GM23338 (cell line): ENCODE measurements around the gene OR2B2.
"Not testable (repeated sequence)": the region's sequence is repeated elsewhere in the genome, so short reads cannot be mapped to it uniquely, and the experiment has no call there.

Experiments
- CREB1 ChIP-seq: fragments of 250-450 bp; sonication (Bioruptor Pico); IDR thresholded peaks from 2 replicates; pipeline ENCODE4 v1.5.0; 2020; ENCODE audit warnings: low read depth, mild to moderate bottlenecking, moderate library complexity
- POLR2AphosphoS5 ChIP-seq: IDR thresholded peaks from 2 replicates; pipeline ENCODE4 v1.6.1; 2016; ENCODE audit warnings: antibody characterized with exemption, low read depth
- TF ChIP-seq, protein P1 (sequence below), 2 experiments: fragments of 200-600 bp in 1 of 2; sonication (generic) in 1 of 2; conservative IDR thresholded peaks; 2 replicates each; pipeline versions ENCODE4 v1.5.1 to v1.6.1; 2016 to 2017; ENCODE audit warnings: antibody characterized with exemption in 2 of 2, low read depth in 2 of 2, mild to moderate bottlenecking in 2 of 2, moderate library complexity in 1 of 2
- TF ChIP-seq, protein P2 (sequence below): IDR thresholded peaks from one replicate; pipeline ENCODE4 v1.6.1; 2018; ENCODE audit warnings: antibody characterized with exemption; ENCODE audit not compliant: unreplicated experiment

DNA sequence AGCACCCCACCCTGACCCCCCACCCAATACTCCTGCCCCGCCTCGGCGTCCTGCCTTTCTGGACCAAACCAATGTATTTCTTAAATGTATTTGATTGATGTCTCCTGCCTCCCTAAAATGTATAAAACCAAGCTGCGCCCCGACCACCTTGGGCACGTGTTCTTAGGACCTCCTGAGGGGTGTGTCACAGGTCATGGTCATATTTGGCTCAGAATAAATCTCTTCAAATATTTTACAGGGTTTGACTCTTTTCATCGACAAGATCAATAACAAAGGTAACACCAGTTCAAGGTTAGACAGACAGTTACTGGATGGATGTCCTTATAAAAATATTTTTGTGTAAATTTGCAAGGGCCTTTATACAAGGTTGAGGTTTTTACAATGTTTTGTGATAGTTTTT, 12.0 kb downstream of the OR2B2 start:
- TF ChIP-seq, protein P1, sequence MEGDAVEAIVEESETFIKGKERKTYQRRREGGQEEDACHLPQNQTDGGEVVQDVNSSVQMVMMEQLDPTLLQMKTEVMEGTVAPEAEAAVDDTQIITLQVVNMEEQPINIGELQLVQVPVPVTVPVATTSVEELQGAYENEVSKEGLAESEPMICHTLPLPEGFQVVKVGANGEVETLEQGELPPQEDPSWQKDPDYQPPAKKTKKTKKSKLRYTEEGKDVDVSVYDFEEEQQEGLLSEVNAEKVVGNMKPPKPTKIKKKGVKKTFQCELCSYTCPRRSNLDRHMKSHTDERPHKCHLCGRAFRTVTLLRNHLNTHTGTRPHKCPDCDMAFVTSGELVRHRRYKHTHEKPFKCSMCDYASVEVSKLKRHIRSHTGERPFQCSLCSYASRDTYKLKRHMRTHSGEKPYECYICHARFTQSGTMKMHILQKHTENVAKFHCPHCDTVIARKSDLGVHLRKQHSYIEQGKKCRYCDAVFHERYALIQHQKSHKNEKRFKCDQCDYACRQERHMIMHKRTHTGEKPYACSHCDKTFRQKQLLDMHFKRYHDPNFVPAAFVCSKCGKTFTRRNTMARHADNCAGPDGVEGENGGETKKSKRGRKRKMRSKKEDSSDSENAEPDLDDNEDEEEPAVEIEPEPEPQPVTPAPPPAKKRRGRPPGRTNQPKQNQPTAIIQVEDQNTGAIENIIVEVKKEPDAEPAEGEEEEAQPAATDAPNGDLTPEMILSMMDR (conservative IDR thresholded peaks at IDR 0.05; ENCODE audit: low read depth in 2 of 2): not testable (repeated sequence)
- TF ChIP-seq, protein P2, sequence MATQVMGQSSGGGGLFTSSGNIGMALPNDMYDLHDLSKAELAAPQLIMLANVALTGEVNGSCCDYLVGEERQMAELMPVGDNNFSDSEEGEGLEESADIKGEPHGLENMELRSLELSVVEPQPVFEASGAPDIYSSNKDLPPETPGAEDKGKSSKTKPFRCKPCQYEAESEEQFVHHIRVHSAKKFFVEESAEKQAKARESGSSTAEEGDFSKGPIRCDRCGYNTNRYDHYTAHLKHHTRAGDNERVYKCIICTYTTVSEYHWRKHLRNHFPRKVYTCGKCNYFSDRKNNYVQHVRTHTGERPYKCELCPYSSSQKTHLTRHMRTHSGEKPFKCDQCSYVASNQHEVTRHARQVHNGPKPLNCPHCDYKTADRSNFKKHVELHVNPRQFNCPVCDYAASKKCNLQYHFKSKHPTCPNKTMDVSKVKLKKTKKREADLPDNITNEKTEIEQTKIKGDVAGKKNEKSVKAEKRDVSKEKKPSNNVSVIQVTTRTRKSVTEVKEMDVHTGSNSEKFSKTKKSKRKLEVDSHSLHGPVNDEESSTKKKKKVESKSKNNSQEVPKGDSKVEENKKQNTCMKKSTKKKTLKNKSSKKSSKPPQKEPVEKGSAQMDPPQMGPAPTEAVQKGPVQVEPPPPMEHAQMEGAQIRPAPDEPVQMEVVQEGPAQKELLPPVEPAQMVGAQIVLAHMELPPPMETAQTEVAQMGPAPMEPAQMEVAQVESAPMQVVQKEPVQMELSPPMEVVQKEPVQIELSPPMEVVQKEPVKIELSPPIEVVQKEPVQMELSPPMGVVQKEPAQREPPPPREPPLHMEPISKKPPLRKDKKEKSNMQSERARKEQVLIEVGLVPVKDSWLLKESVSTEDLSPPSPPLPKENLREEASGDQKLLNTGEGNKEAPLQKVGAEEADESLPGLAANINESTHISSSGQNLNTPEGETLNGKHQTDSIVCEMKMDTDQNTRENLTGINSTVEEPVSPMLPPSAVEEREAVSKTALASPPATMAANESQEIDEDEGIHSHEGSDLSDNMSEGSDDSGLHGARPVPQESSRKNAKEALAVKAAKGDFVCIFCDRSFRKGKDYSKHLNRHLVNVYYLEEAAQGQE: not testable (repeated sequence)
- TF ChIP-seq POLR2AphosphoS5; CREB1 (CRISPR knock-in tag): not testable (repeated sequence)
